Stimulated activated CD4-positive, alpha-beta T cell treated with anti-CD3 and anti-CD28 coated beads, TNF-alpha, amount 100 ng/mL, for 48 hours (primary cell): ENCODE measurements around the gene MAN1C1.

Experiments used
- DNase-seq, 3 donors: peaks; one replicate each; pipeline ENCODE4 v3.0.0-alpha.2; 2020; ENCODE audit warnings: low read depth in 3 of 3

Gene MAN1C1

GRCh38 chr1:25782608-25783201, 166.1 kb downstream of the MAN1C1 start:
- no peak for DNase-seq

GRCh38 chr1:25784575-25785051, 168.0 kb downstream of the MAN1C1 start:
- DNase-seq, result no peak

GRCh38 chr1:25785333-25786067, 168.9 kb downstream of the MAN1C1 start:
- no peak for DNase-seq

- DNase-seq, result no peak
These were observed 170.5 kb downstream of the MAN1C1 start for GRCh38 chr1:25786887-25787759.

- DNase-seq, result no peak
These were observed 171.2 kb downstream of the MAN1C1 start for GRCh38 chr1:25787760-25788166.

- no peak for DNase-seq
These were observed 173.9 kb downstream of the MAN1C1 start for GRCh38 chr1:25790472-25790871.

- no peak for DNase-seq
These were observed 175.5 kb downstream of the MAN1C1 start for GRCh38 chr1:25792115-25792514.

- no peak for DNase-seq
These were observed 177.1 kb downstream of the MAN1C1 start for GRCh38 chr1:25793585-25794170.

GRCh38 chr1:25794325-25794724, 177.7 kb downstream of the MAN1C1 start:
- DNase-seq, result no peak

GRCh38 chr1:25795211-25795610, 178.6 kb downstream of the MAN1C1 start:
- no peak for DNase-seq

- DNase-seq, result peak in 1 of 3 donors; percentile 26
These were observed 179.6 kb downstream of the MAN1C1 start for GRCh38 chr1:25795946-25796810.

GRCh38 chr1:25796811-25797458, 180.3 kb downstream of the MAN1C1 start:
- peak; percentile 71 to 83 (median 77) for DNase-seq

- no peak for DNase-seq
These were observed 181.3 kb downstream of the MAN1C1 start for GRCh38 chr1:25797939-25798338.

GRCh38 chr1:25798666-25799351, 182.2 kb downstream of the MAN1C1 start:
- no peak for DNase-seq

- DNase-seq, result no peak
These were observed 182.9 kb downstream of the MAN1C1 start for GRCh38 chr1:25799352-25799934.

GRCh38 chr1:25799935-25800702, 183.5 kb downstream of the MAN1C1 start, which contains the start of gene SELENON:
Gene SELENON, plus strand, starts transcription at chr1:25800193. Its CDS starts 38 bp downstream, at chr1:25800231.
- no peak for DNase-seq

- DNase-seq, result no peak
These were observed 184.2 kb downstream of the MAN1C1 start for GRCh38 chr1:25800703-25801377.

GRCh38 chr1:25802915-25803314, 186.3 kb downstream of the MAN1C1 start:
- DNase-seq, result no peak
